ENCODE data around the gene CLIP2. TPM values are rescaled to one million over a fixed set of nuclear protein-coding genes. Genes with fewer than 3 reads are reported as not detected.

Gene CLIP2
- total RNA-seq, 2 donors from 2014 or later = 50.7 to 52.9 TPM

DNA sequence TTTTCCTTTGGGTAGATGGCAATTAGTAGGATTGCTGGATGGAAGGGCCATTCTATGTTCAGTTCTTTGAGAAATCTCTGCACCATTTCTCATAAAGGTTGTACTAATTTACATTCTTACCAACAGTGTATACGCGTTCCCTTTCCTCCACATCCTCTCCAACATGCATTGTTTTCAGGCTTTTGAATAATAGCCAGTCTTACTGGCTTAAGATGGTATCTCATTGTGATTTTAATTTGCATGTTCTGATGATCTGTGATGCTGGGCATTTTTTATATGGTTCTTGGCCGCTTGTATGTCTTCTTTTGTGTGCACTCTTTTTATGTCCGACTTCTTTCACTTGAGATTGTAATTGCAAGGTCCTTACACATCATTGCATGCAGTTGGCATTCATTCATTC, 11.7 kb downstream of the CLIP2 start:
- Histone ChIP-seq H3K9me3 (no peaks in the 10 kb centered on the region), H3K36me3 (no peaks in the 10 kb centered on the region), H3K4me3 (no peak overlapping the region), H3K4me1 (ENCODE audit: control insufficient read depth in 1 of 2, low read depth in 2 of 2) (peaks cover 4 to 19% of the 10 kb centered on the region in 2 donors), H3K27me3 (replicated peaks; ENCODE audit: insufficient read depth) (no peaks in the 10 kb centered on the region), H3K27ac (no peak overlapping the region)
- DNase-seq (ENCODE audit: low spot score) = no peak
- TF ChIP-seq, protein P1, sequence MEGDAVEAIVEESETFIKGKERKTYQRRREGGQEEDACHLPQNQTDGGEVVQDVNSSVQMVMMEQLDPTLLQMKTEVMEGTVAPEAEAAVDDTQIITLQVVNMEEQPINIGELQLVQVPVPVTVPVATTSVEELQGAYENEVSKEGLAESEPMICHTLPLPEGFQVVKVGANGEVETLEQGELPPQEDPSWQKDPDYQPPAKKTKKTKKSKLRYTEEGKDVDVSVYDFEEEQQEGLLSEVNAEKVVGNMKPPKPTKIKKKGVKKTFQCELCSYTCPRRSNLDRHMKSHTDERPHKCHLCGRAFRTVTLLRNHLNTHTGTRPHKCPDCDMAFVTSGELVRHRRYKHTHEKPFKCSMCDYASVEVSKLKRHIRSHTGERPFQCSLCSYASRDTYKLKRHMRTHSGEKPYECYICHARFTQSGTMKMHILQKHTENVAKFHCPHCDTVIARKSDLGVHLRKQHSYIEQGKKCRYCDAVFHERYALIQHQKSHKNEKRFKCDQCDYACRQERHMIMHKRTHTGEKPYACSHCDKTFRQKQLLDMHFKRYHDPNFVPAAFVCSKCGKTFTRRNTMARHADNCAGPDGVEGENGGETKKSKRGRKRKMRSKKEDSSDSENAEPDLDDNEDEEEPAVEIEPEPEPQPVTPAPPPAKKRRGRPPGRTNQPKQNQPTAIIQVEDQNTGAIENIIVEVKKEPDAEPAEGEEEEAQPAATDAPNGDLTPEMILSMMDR (IDR thresholded peaks at IDR 0.05) = no peak
- ATAC-seq (ENCODE audit: insufficient number of reproducible peaks, low FRiP score, low read depth) = no peak

DNA sequence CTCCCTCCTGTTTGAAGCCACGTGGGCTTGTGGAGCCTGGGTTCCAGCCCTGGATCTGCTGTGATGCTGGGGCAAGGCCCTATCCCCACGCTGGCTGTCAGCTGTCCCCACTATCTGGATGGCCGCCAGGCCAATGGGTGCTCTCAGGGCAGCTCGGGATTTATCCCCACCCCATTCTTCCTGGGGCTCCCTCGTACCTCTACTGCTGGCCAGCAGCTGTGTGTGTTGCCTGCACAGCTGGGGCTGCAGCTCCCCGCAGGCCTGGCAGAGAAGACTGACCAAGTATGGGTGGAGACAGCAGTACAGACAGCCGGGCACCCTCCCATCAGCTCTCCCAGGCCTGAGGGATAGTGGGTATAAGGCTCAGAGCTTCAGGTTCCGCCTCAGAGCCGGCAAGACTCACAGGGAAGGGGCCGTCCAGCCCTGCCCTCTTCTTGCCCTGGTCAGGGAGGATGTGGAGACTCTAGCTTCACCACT, 13.6 kb downstream of the CLIP2 start:
- no peak overlapping the region for H3K27ac ChIP-seq
- no peak for ATAC-seq (ENCODE audit: insufficient number of reproducible peaks, low FRiP score, low read depth)
- TF ChIP-seq, protein P1 (IDR thresholded peaks at IDR 0.05) = no peak

DNA sequence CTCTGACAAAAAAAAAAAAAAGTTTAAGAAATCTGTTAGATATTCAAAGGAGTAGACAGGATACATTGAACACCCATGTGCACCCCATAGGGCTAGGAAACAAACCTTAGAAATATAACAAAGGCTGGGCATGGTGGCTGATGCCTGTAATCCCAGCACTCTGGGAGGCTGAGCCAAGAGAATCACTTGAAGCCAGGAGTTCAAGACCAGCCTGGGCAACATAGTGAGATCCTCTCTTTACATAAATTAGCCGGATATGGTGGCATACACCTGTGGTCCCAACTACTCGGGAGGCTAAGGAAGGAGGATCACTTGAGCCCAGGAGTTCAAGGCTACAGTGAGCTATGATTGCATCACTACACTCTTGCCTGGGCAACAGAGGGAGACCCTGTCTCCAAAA, 15.3 kb downstream of the CLIP2 start:
- Histone ChIP-seq H3K9me3 (no peaks in the 10 kb centered on the region), H3K27ac (no peak overlapping the region), H3K4me1 (ENCODE audit: control insufficient read depth in 1 of 2, low read depth in 2 of 2) (peaks cover 16 to 36% of the 10 kb centered on the region in 2 donors), H3K4me3 (no peak overlapping the region), H3K36me3 (no peaks in the 10 kb centered on the region), H3K27me3 (replicated peaks; ENCODE audit: insufficient read depth) (no peaks in the 10 kb centered on the region)
- ATAC-seq (ENCODE audit: insufficient number of reproducible peaks, low FRiP score, low read depth) = no peak
- DNase-seq (ENCODE audit: low spot score) = no peak
- TF ChIP-seq, protein P1 (IDR thresholded peaks at IDR 0.05) = no peak

More for the DNA sequence above, 13.6 kb downstream of the CLIP2 start:
- Histone ChIP-seq H3K9me3 (no peaks in the 10 kb centered on the region), H3K27me3 (replicated peaks; ENCODE audit: insufficient read depth) (no peaks in the 10 kb centered on the region), H3K36me3 (no peaks in the 10 kb centered on the region), H3K4me1 (ENCODE audit: control insufficient read depth in 1 of 2, low read depth in 2 of 2) (peaks cover 19 to 38% of the 10 kb centered on the region in 2 donors), H3K4me3 (no peak overlapping the region)
- DNase-seq (ENCODE audit: low spot score) = no peak

DNA sequence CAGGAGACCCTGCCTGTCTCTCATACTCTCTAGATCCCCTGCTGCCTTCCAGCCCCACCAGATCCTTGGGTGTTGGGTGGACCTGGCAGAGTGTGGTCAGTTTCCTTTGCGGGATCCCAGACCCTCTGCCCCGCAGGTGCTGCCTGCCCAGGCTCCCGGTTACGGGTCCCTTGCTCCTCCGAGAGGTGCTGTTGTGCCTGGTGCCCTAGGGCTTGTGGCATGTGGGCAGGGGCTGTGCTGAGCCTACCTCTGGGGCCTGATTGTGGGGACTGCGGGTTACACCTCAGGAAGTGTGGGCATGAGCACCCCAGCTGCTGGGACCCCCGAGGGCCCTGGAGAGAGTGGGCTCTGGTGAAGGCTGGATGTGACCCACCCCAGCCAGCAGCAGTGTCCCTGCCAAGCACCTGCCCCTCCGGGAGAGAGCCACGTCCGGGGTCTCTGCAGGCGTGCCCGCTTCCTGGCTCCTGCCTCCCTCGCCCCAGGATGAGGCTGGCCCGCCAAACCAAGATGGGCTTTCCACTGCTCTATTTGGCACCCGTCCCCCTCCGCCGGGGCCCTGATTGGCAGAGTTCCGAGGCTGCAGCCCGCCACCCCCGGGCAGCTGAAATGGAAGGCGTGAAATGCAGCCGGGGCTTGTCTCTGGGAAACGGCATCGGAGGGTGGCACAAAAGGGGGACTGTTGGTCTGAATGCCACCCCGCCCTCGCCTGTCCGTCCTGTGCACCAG, 17.0 kb downstream of the CLIP2 start:
- ATAC-seq (ENCODE audit: insufficient number of reproducible peaks, low FRiP score, low read depth) = no peak
- H3K27me3 ChIP-seq (replicated peaks; ENCODE audit: insufficient read depth) = no peaks in the 10 kb centered on the region
- no peak for DNase-seq (ENCODE audit: low spot score)
- peak overlapping the region in 1 of 2 donors; percentile 75 for H3K27ac ChIP-seq
- no peaks in the 10 kb centered on the region for H3K9me3 ChIP-seq
- H3K36me3 ChIP-seq = no peaks in the 10 kb centered on the region
- H3K4me1 ChIP-seq (ENCODE audit: control insufficient read depth in 1 of 2, low read depth in 2 of 2) = peaks cover 27 to 50% of the 10 kb centered on the region in 2 donors
- H3K4me3 ChIP-seq = peak overlapping the region; percentile 73
- TF ChIP-seq, protein P1 (IDR thresholded peaks at IDR 0.05) = no peak

DNA sequence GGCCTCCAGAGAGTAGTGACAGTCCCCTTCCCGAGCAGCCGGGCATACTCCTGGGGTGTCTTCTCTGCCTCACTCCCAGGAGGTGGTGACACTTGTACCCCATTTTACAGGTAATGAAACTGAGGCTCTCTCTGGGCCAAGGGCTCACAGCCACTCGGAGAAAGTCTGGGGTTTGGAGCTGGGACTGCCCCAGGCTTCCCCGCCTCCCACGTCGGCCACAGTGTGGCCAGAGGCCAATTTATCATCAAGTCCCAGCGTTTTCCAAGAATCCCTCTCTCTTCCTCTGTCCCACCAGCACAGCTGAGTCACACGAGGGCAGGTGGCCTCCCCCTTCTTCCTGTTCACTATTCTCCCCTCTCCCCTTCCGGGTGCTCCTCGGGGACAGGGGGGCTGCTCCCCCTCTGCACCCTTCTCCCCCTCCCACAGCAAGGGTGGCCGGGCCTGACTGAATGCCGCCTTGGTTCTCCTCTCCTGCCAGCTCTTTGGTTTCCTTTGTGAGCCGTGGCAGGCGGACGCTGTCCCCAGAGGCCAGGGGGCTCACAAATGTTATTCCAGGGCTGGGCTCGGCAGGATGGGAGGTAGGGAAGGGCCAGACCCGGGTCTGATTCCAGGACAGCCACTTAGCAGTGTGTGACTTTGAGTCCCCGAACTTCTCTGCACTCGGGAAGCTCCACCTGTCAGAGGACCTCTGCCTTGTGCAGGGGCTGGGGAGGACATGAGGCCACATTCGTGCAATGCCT, 17.7 kb downstream of the CLIP2 start:
- Histone ChIP-seq H3K4me3 (peak overlapping the region; percentile 73), H3K36me3 (no peaks in the 10 kb centered on the region), H3K27ac (peak overlapping the region; percentile 49 to 75)

More for the DNA sequence above, 17.7 kb downstream of the CLIP2 start:
- peaks cover 27 to 55% of the 10 kb centered on the region in 2 donors for H3K4me1 ChIP-seq (ENCODE audit: control insufficient read depth in 1 of 2, low read depth in 2 of 2)
- TF ChIP-seq, protein P1 (IDR thresholded peaks at IDR 0.05) = no peak
- peak; percentile 70 for ATAC-seq (ENCODE audit: insufficient number of reproducible peaks, low FRiP score, low read depth)
- no peaks in the 10 kb centered on the region for H3K27me3 ChIP-seq (replicated peaks; ENCODE audit: insufficient read depth)
- DNase-seq (ENCODE audit: low spot score) = no peak
- H3K9me3 ChIP-seq = no peaks in the 10 kb centered on the region

Data from thoracic aorta (tissue), 2 donors.